HG02852 (cell line): Measurements from ENCODE around the gene REEP2.

Source experiments
- ATAC-seq: cut with Tn5 transposase; IDR thresholded peaks from one replicate; pipeline ENCODE4 v1.9.1; 2021; ENCODE audit warnings: mild to moderate bottlenecking, moderate library complexity; ENCODE audit not compliant: unreplicated experiment

The REEP2 gene

DNA sequence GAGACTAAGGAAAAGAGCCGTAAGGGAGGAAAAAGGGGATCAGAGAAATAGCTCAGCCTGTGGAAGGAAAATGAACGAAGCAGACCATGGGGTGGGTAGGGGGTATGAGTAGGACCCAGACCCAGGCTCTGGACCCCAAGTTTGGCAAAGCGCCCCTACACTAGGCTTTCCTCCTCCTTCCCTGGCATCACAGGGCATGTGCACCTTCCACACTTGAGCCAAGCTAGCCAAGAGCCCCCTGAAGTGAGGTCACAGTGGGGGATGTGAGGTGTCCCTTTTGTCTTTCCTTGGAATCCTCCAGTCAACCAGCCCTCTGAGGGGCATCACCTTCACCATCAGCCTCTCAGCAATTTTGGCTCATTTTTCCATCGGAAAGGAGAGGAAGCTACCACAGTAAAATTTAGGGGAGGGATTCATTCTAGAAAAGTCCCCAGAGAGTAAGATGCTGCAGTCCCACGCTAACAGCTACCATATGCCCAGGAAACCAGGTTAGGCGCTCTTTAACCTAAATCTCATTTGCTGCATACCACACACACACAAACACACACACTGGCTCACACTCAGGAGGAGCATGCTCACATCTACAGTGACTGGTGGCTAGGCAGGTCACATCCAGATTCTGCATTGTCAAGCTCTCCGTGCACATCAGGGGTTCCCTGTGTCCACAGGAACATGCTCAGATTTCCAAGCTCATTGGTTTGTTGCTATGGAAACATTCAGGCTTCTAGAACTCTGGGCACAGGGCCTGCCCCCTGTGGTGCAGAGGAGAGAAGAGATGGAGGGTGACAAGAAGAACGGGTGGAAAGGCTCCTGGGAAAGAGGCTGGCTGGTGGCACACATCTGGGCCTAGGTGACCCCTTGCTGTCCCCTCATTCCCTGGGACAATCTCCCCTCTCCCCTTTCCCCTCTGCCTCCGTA, 9.9 kb downstream of the REEP2 start:
- ATAC-seq, result no peak

DNA sequence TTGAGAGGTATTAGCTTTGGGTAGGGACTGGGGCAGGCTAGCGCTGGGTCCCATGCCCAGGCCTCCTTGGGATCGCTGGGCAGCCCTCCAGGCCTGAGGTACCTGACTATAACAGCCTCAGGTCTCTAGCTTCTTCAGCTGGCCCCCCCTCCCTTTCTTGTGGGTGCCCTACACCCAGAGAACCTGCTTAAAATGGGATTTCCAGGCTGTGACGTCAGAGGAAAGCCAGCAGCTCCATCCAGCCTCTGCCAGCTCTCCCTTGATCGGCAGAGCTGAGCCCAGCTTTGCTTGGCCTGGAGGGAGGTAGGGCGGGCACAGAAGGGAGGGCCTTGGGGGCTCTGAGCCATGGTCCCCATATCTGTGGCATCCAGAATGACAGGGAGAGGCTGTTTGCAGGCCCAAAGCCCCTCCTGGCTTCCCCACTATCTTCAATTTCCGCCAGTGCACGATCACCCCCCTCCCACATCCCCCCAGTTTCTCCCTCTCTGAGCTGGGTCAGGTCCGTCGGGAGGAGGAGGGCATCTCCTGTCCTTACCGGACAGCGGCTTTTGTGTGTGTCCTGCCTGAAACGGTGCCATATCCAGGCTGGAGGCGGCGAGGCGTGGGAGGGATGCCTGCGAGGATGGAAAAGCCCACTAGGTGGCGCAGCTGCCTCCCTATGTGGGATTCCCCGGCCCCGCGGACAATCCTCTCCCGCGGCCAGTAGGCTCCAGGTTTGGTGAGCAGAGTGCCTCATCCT, 10.8 kb downstream of the REEP2 start:
- ATAC-seq, result peak; percentile 81

DNA sequence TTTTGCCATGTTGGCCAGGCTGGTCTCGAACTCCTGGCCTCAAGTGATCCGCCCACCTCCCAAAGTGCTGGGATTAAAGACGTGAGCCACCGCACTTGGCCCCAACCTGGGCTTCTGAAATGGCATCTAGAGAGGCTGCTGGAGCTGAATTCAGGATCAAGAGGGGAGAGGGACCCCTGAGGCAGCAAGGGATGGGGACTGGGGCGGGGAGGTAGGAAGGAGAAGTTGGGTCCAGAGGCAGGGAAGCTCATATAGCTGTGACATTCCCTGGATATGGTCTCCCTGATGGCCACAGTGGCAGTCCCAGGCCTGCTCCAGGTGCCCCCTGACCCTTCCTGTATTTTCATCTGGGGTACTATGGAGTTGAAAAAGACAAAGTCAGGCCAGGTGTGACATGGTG, 12.1 kb downstream of the REEP2 start:
- no peak for ATAC-seq

DNA sequence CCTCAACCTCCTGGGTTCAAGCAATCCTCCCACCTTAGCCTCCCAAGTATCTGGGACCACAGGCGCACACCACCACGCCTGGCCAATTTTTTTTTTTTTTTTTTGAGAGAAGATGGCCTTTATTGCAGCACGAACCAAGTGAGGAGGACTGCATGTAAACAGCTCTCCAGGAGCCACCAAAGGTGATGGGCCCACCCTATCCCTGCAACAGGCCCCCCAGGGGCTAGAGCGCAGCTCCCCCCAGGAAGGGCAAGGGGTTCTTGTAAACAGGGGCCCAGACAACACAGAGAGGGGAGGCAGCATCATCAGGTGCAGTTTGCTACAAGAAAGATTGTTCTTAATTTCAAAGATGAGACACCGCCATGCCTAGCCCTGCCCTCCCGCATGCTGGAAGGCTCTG, 13.9 kb downstream of the REEP2 start:
- no peak for ATAC-seq

DNA sequence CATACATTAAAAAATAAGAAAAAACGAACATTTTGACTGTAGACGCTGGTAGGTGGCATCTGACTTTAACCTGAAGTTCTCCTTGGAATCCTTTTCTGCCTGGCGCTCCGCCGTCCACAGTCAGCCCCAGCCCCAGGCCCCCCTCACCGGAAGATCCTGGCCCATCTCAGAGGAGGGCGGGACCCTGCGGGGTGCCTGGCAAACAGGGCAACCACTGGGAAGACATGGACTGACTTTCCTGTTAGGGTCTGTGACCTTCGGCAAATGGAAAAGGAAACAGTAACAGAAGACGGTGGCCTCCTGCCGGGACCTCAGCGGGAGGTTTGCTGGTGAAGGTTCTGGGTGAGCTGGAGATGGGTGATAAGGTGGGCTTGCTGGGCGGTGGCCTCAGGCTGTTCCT, 14.7 kb downstream of the REEP2 start:
- no peak for ATAC-seq

DNA sequence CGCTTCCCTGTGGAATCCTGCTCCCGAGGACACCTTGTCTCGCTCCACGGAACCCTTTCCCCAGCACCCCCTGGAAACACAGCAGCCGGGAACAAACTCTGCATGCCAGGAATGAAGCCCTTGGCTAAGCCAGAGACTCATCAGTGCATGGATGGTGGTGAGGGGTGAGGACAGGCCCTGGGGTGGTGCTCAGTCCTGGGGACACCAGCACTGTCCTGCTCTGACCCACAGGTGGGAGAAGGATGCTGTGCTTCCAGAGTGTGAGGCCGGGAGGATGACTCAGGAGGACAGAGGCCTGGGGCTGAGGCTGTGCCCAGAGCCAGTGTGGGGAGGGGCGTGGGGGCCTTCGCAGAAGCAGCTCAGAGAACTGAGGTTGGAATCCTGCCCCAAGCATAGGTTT, 15.3 kb downstream of the REEP2 start:
- ATAC-seq, result no peak

DNA sequence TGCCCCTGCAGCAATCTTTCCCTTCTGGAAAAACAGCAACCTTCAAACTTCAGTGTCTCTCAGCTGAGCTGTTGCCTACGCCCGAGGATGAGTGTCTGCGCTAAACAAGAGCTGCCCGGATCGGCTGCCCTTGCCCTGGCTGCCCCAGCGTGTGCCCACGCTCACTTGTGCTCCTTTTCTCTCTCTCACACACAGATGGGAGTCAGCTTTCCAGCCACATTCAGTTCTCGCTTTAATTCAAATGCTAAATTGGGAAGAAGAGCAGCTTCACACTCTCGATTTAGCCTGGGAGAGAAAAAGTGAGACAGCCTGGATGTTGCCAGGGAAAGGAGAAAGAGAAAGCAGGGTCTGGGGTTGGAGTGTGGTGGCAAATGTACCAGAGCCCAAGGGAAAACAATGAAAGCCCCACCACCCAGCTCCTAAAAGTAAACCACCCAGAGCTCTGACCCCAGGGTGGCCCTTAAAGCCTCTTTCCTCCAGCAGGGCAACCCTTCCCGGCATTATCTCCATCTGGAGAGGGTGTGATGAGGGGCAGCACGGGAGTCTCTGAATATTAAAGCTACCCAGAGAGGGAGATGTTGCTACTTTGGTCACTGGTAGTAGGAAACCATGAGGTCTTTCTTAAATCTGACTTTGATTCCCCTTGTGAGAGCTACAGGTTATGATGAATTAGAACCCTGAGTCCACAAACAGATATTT, 16.5 kb downstream of the REEP2 start:
- no peak for ATAC-seq

DNA sequence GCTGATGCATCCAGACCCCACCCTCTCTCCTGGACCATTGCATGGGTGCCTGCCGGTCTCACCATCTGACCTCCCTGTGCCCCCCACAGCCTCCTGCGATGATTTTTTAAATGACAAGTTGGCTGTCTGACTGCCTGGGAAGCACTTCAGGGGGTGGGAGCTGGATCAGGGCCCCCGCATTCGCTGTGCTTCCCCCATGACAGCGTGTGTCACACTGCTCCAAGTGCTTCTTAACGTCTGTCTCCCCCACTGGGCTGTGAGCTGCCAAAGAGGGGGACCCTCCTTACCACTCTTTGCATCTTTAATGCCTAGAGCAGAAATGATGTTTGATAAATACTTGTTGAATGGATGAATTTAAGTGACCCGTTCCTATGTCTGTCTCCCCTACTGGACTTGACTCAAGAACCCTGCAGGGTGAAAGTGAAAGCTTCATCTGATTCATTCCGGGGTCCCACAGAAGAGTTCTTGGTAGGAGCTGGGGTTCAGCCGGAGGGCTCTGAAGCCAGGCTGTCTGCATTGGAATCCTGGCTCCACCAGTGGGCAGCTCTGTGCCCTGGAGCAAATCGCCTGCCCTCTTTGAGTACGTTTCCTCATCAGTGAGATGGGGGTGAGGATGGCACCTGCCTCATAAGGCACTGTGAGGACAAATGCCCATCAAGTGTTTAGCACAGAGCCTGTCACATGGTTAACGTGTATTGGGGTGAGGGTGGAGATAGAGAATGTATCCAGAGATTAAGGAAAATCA, 18.8 kb downstream of the REEP2 start:
- no peak for ATAC-seq

DNA sequence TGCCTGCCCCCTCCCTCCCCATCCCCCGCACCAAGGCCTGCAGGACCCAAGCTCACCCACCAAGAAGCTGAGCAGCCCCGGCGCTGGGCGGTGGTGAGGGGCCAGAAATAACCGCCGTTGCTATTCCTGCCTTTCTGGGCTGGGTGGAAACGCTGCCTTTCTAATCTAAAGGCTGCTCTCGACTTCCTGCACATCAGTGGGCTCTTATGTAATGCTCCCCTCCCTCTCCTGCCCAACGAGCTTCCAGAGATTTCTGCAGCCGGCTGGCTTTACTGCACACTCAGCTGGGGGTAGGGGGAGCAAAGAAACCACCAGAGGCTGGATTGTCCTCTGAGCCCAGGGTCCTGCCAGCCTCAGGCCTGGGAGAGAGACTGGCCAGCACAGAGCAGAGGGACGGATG, 19.5 kb downstream of the REEP2 start:
- no peak for ATAC-seq

DNA sequence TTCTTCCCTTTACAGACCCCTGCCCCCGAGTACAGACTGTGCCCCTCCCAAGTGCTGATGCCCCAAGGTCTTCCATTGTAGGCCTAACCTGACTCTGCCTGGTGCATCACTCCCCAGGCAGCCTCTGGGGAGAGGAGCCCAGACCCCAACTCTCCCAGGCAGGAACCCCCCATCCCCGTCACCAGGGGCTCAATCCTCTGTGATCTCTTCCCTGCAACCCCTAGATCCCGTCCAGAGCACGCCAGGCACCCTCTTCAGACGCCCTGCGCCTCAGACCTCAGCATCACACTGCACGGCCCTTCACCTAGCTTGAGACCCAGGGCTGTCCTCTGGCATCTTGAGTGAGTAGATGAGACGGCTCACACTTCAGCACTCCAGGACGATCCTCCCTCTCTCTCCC, 20.0 kb downstream of the REEP2 start:
- ATAC-seq, result no peak

DNA sequence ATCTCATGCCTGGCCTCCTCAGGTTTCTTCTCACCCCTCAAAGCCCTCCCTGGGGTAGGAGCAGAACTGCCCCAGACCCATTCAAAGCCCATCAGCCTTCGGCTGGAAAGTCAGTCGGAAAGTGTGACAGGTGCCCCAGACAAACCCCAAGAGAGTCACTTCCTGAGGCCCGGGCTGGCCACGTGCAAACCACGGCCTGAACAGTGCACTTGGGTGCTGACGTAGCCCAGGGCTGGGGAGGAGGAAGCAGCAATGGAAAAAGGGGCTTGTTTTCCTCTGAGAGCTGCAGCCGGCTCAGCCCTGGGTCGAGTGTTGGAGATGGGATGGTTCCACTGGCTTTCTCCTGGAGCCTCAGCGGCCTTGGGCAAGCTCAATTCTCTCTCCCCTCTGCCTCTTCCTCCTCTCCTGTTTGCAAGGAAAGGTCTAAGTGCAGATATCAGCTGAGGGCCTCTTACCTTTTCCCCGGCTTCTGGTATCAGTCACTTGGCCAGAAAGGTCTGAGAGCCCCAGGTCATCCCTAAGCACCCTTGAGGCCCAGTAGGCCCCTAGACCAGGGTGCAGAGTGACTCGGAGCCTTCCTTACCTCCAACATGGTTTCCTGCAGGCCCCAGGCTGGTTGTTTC, 20.6 kb downstream of the REEP2 start:
- ATAC-seq, result no peak

DNA sequence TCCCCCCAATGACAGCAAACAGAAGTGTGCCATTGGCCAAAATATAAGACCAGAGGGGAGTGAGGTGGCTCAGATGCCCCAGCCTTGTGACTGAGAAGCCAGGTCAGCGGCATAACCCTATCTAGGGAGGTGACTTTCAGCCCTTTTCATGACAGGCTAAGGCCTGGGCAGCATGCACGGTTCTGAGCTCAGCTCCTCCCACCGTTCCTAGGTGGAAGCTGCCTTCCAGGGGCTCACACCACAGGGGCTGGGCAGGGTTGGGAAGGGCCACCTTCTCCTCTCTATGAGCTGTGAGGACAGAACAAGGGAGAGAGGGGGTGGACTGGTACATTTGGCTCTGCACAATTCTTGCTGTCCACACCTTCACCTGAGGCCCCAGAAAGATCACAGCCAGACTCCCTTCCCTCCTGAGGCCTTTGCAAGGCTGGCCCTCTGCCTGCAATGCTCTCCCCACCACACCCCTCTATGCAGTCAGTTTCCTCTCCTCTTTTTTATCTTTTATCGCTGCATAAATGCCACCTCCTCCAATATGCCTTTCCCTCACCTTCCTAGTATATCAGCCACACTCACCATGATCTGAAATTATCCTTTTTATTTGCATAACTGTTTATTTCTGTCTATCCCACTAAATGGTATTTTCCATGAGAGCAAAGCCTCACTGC, 21.3 kb downstream of the REEP2 start:
- no peak for ATAC-seq

DNA sequence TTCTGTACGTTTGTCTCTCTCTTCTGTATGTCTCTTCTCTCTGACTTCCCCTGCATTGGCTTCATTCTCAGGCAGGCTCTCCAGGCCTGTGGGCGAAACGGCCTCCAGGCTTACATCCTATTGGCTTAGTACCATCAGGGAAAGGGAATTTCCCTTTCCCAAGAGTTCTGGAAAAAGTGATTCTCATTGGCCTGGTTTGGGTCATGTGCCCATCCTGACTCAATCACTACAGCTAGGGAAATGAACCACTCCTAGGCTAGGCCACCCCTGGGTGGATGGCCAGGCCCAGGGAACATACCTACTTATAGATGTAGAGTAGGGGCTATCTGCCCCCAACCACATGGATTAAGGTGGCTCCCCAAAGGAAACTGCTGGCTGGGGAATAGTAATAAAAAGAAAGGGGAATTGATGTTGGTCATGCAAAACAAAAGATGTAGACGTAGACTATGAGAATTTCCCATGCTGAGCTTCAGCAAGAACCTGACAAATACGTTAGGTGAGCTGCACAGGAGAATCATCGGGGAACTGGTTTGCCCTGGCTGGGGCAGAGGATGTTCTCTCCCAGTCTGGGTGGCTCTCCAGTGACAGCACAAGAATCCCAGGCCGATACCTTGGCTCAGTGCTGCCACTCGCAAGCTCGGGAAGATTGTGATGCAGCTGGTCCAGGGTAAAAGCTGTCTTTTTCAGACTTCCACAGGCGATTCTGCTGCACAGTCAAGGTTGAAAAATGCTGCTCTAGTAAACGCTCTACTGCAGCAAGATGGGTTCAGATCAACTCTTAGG, 22.7 kb downstream of the REEP2 start:
- no peak for ATAC-seq

DNA sequence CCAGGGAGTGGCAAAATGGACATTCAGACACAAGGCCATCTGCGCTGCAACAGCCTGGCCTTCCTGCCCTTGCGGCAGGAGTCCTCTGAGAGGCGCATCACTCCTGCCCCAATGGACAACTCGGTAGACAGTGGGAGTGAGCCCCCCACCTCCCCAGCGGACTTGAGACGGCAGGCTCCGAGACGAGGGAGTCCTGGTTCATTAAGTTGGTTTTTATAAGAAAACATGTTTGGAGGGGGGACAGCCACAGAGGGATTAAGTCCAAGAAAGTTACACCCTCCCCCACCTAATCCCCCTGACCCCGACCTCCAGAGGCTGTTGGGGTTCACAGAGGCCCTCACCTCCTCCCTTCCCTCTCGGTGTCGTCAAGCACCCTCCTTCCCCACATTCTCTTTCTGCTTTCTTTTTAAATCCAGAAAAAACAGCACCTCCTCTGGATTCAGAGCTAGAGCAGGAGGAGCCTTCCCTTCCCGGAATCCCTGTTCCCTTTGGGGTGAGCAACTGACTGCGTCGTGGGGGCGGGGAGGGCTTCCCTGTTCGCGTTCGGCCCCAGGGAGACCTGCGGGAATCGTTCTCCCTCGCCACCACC, 24.7 kb downstream of the REEP2 start:
- no peak for ATAC-seq

DNA sequence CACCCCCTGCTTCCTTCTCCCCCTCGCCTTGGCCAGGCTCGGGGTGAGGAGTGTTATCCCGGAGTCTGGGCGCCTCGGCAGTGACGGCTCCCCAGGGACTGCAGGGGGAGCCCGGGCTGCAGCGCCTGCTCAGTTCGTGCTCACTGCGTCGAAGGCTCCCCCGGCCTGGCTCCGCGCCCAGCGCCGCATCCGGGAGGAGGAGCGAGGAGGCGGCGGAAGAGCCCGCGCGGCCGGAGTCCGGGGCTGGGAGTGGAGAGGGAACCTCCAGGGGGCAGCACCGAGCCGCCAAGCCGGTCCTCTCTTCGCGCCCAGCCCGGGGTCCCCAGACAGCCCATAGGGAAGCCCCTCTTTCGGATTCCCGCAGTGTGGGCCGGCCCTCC, 25.1 kb downstream of the REEP2 start:
- ATAC-seq, result peak; percentile 45

DNA sequence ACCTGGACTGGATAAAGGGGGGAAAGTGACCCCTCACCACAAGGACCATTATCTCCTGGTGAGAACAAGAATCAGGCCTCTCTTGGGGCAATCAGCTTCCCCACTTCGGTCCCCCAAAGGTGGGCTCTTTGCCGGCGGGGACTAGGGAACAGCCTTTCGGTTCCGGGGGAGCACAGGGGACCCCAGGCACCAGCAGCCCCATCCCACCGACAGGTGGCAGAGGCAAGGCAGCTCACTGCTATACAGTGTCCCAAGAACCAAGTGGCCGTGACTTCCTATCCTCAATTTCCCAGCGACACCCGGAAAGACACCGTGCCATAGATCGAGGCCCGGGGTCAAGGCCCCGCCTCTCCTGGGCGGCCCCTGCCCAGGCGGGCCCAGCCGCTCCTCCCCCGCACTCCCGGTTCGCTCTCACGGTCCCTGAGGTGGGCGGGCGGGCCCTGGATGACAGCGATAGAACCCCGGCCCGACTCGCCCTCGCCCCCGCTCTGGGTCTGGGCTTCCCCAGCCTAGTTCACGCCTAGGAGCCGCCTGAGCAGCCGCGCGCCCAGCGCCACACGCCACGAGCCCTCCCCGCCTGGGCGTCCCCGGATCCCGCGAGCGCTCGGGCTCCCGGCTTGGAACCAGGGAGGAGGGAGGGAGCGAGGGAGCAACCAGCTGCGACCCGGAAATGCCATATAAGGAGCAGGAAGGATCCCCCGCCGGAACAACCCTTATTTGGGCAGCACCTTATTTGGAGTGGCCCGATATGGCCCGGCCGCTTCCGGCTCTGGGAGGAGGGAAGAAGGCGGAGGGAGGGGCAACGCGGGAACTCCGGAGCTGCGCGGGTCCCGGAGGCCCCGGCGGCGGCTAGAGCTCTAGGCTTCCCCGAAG, 25.8 kb downstream of the REEP2 start:
- peak; percentile 76 for ATAC-seq

DNA sequence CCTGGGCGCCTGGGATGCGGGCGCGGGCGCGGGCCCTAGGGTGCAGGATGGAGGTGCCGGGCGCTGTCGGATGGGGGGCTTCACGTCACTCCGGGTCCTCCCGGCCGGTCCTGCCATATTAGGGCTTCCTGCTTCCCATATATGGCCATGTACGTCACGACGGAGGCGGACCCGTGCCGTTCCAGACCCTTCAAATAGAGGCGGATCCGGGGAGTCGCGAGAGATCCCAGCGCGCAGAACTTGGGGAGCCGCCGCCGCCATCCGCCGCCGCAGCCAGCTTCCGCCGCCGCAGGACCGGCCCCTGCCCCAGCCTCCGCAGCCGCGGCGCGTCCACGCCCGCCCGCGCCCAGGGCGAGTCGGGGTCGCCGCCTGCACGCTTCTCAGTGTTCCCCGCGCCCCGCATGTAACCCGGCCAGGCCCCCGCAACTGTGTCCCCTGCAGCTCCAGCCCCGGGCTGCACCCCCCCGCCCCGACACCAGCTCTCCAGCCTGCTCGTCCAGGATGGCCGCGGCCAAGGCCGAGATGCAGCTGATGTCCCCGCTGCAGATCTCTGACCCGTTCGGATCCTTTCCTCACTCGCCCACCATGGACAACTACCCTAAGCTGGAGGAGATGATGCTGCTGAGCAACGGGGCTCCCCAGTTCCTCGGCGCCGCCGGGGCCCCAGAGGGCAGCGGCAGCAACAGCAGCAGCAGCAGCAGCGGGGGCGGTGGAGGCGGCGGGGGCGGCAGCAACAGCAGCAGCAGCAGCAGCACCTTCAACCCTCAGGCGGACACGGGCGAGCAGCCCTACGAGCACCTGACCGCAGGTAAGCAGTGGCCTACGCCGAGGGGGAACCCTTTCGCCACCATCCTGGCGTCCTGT, 26.6 kb downstream of the REEP2 start, which contains the start of gene EGR1:
Gene EGR1 (plus strand): TSS at position 219 of the 864 bp plus-strand sequence. CDS start 283 bp downstream, at position 502.
- peak; percentile 57 for ATAC-seq
